H9 (cell line): Measurements from ENCODE around the gene SYNPO2. TPM values are rescaled to one million over a fixed set of nuclear protein-coding genes. Genes with fewer than 3 reads are reported as not detected.

ENCODE experiments used
- DNase-seq: peaks from one replicate; pipeline ENCODE4 v3.0.0-alpha.2; 2017
- H2AFZ ChIP-seq: one replicate; pipeline ENCODE4 v1.6.1; 2013; ENCODE audit warnings: mild to moderate bottlenecking, low read length, control low read depth, moderate library complexity
- H2AK5ac ChIP-seq: 2 replicates; pipeline ENCODE4 v1.6.1; 2013; ENCODE audit warnings: low read length, control low read depth, mixed read lengths; ENCODE audit not compliant: insufficient read length
- H2BK120ac ChIP-seq: one replicate; pipeline ENCODE4 v1.6.1; 2013; ENCODE audit warnings: low read depth, mild to moderate bottlenecking, low read length, control low read depth, inconsistent platforms; ENCODE audit not compliant: poor library complexity, severe bottlenecking
- H2BK12ac ChIP-seq: 2 replicates; pipeline ENCODE4 v1.6.1; 2013; ENCODE audit warnings: low read length, control low read depth, mixed read lengths, low read depth; ENCODE audit not compliant: insufficient read length
- H2BK15ac ChIP-seq: 2 replicates; pipeline ENCODE4 v1.6.1; 2013; ENCODE audit warnings: low read depth, low read length, control low read depth
- H2BK20ac ChIP-seq: one replicate; pipeline ENCODE4 v1.6.1; 2013; ENCODE audit warnings: low read depth, mild to moderate bottlenecking, low read length, control low read depth, inconsistent platforms; ENCODE audit not compliant: poor library complexity, severe bottlenecking
- H2BK5ac ChIP-seq: 2 replicates; pipeline ENCODE4 v1.6.1; 2013; ENCODE audit warnings: low read length, control low read depth, mixed read lengths; ENCODE audit not compliant: insufficient read length
- H3K14ac ChIP-seq: 2 replicates; pipeline ENCODE4 v1.6.1; 2013; ENCODE audit warnings: low read length, control low read depth; ENCODE audit not compliant: insufficient read depth
- H3K18ac ChIP-seq: 2 replicates; pipeline ENCODE4 v1.6.1; 2013; ENCODE audit warnings: low read depth, mild to moderate bottlenecking, mixed read lengths, low read length, control low read depth; ENCODE audit not compliant: insufficient read length
- H3K23ac ChIP-seq: 2 replicates; pipeline ENCODE4 v1.6.1; 2013; ENCODE audit warnings: low read length, control low read depth, mixed read lengths, low read depth; ENCODE audit not compliant: insufficient read length
- H3K23me2 ChIP-seq: 2 replicates; pipeline ENCODE4 v1.6.1; 2013; ENCODE audit warnings: low read depth, mild to moderate bottlenecking, mixed read lengths, low read length, control low read depth; ENCODE audit not compliant: insufficient read length, poor library complexity, severe bottlenecking
- H3K27ac ChIP-seq: 2 replicates; pipeline ENCODE4 v1.5.1; 2013; ENCODE audit warnings: low read length, control low read depth, mixed read lengths, low read depth; ENCODE audit not compliant: insufficient read length
- H3K27me3 ChIP-seq: 2 replicates; pipeline ENCODE4 v1.6.1; 2013; ENCODE audit warnings: low read length, control low read depth, inconsistent platforms; ENCODE audit not compliant: insufficient read depth
- H3K4ac ChIP-seq: 2 replicates; pipeline ENCODE4 v1.6.1; 2013; ENCODE audit warnings: low read depth, mild to moderate bottlenecking, control low read depth, inconsistent platforms, low read length, moderate library complexity
- H3K4me1 ChIP-seq: 2 replicates; pipeline ENCODE4 v1.6.1; 2013; ENCODE audit warnings: low read length, control low read depth, inconsistent platforms; ENCODE audit not compliant: insufficient read depth
- H3K4me2 ChIP-seq: 2 replicates; pipeline ENCODE4 v1.6.1; 2013; ENCODE audit warnings: low read length, control low read depth, mixed read lengths; ENCODE audit not compliant: insufficient read length, insufficient read depth
- H3K56ac ChIP-seq: 2 replicates; pipeline ENCODE4 v1.6.1; 2013; ENCODE audit warnings: low read depth, mild to moderate bottlenecking, mixed read lengths, low read length, control low read depth; ENCODE audit not compliant: insufficient read length
- H3K79me1 ChIP-seq: 2 replicates; pipeline ENCODE4 v1.6.1; 2013; ENCODE audit warnings: low read depth, mild to moderate bottlenecking, moderate library complexity, low read length, control low read depth, inconsistent platforms; ENCODE audit not compliant: insufficient read depth, poor library complexity, severe bottlenecking
- H3K79me2 ChIP-seq: 2 replicates; pipeline ENCODE4 v1.6.1; 2013; ENCODE audit warnings: low read length, control low read depth, inconsistent platforms; ENCODE audit not compliant: insufficient read depth
- H3K9ac ChIP-seq: 2 replicates; pipeline ENCODE4 v1.6.1; 2013; ENCODE audit warnings: low read length, control low read depth, mixed read lengths; ENCODE audit not compliant: insufficient read length; ENCODE audit errors: extremely low read depth
- H3K9me3 ChIP-seq: one replicate; pipeline ENCODE4 v1.6.1; 2013; ENCODE audit warnings: low read depth, low read length, inconsistent platforms; ENCODE audit not compliant: control insufficient read depth
- H3T11ph ChIP-seq: one replicate; pipeline ENCODE4 v1.6.1; 2013; ENCODE audit warnings: mild to moderate bottlenecking, low read length, control low read depth, inconsistent platforms
- H4K20me1 ChIP-seq: one replicate; pipeline ENCODE4 v1.6.1; 2013; ENCODE audit not compliant: control insufficient read depth, insufficient read length, insufficient read depth
- H4K5ac ChIP-seq: 2 replicates; pipeline ENCODE4 v1.6.1; 2013; ENCODE audit warnings: low read depth, mild to moderate bottlenecking, mixed read lengths, low read length, control low read depth; ENCODE audit not compliant: insufficient read length
- H4K8ac ChIP-seq: replicated peaks from 2 replicates; pipeline ENCODE4 v1.6.1; 2013; ENCODE audit warnings: low read length, control low read depth, mixed read lengths, low read depth; ENCODE audit not compliant: insufficient read length
- H4K91ac ChIP-seq: 2 replicates; pipeline ENCODE4 v1.6.1; 2013; ENCODE audit warnings: low read depth, mild to moderate bottlenecking, moderate library complexity, mixed read lengths, low read length, control low read depth; ENCODE audit not compliant: insufficient read length
- H3K27ac Mint-ChIP-seq, 3 experiments: 2 replicates in 2 of 3; 3 replicates in 1 of 3; pipeline ENCODE4 v1.8.0; 2020 to 2021; ENCODE audit warnings: mixed read lengths in 3 of 3, mild to moderate bottlenecking in 1 of 3, moderate library complexity in 1 of 3
- H3K27me3 Mint-ChIP-seq: 2 replicates; pipeline ENCODE4 v1.8.0; 2021; ENCODE audit warnings: low read depth, mild to moderate bottlenecking, moderate library complexity, mixed read lengths
- H3K36me3 Mint-ChIP-seq, 3 experiments: 2 replicates in 2 of 3; 3 replicates in 1 of 3; pipeline ENCODE4 v1.8.0; 2020 to 2021; ENCODE audit warnings: low read depth in 3 of 3, mixed read lengths in 3 of 3; ENCODE audit not compliant: insufficient read depth in 1 of 3
- H3K4me1 Mint-ChIP-seq, 2 experiments: 2 replicates each; pipeline ENCODE4 v1.8.0; 2020; ENCODE audit warnings: mixed read lengths in 2 of 2
- H3K4me3 Mint-ChIP-seq, 2 experiments: 2 replicates in 1 of 2; 3 replicates in 1 of 2; pipeline ENCODE4 v1.8.0; 2020 to 2021; ENCODE audit warnings: mild to moderate bottlenecking in 2 of 2, mixed read lengths in 2 of 2, moderate library complexity in 1 of 2
- H3K9me3 Mint-ChIP-seq, 2 experiments: 2 replicates in 1 of 2; 3 replicates in 1 of 2; pipeline ENCODE4 v1.8.0; 2020; ENCODE audit warnings: mild to moderate bottlenecking in 2 of 2, mixed read lengths in 2 of 2, moderate library complexity in 1 of 2
- CTCF ChIP-seq: fragments of 200-600 bp; sonication (generic); conservative IDR thresholded peaks from 3 replicates; pipeline ENCODE4 v1.8.0; 2021; ENCODE audit warnings: antibody characterized with exemption, mild to moderate bottlenecking
- WGBS: extraction: QIAGEN DNeasy Blood & Tissue Kit; methylation state at CpG from one replicate; pipeline ENCODE4 v1.1.7; 2013; ENCODE audit warnings: missing lambda C conversion rate, low lambda C conversion rate, mixed read lengths; ENCODE audit not compliant: insufficient read length; ENCODE audit errors: extremely low coverage; 5-methylcytosine and 5-hydroxymethylcytosine counted together
- total RNA-seq: library from RNA; stranded (reverse); gene quantifications from 2 replicates; pipeline ENCODE4 v1.2.1, GENCODE V29; 2021

Gene SYNPO2
- total RNA-seq, 1 experiment from 2014 or later: 1.1 TPM

GRCh38 chr4:118972167-118972566 lies 83.5 kb downstream of the SYNPO2 start:
- Histone ChIP-seq H4K20me1 (no peaks in the 10 kb centered on the region), H2AK5ac (no peak overlapping the region), H3K56ac (no peak overlapping the region), H2BK20ac (no peak overlapping the region), H4K8ac (no peak overlapping the region), H4K5ac (no peak overlapping the region), H3K14ac (no peak overlapping the region), H3K9ac (no peak overlapping the region), H3K9me3 (no peaks in the 10 kb centered on the region), H2BK15ac (no peak overlapping the region), H3T11ph (no peak overlapping the region), H4K91ac (no peak overlapping the region), H3K27ac (no peak overlapping the region), H3K18ac (no peak overlapping the region), H3K4me2 (no peak overlapping the region), H2BK5ac (no peak overlapping the region), H3K27me3 (no peaks in the 10 kb centered on the region), H3K79me1 (no peaks in the 10 kb centered on the region), H3K23ac (no peak overlapping the region), H2BK120ac (no peak overlapping the region), H3K79me2 (no peaks in the 10 kb centered on the region), H2AFZ (no peak overlapping the region), H3K4me1 (peaks cover 4% of the 10 kb centered on the region; the same call in 1 of the 2 replicates), H3K23me2 (no peaks in the 10 kb centered on the region), H3K4ac (no peak overlapping the region), H2BK12ac (no peak overlapping the region)
- DNase-seq: no peak
- Mint-ChIP-seq H3K27ac (no peak overlapping the region), H3K9me3 (no peaks in the 10 kb centered on the region), H3K4me1 (peaks cover 15 to 18% of the 10 kb centered on the region in 2 experiments), H3K36me3 (0 out of 7 replicates have a peak, but pooled peaks cover 0 to 2% (median 0%) of the 10 kb centered on the region in 3 experiments), H3K4me3 (no peak overlapping the region), H3K27me3 (no peaks in the 10 kb centered on the region)
- WGBS: no CpG with 5 or more reads among the region's 2 CpGs
- no peak for TF ChIP-seq CTCF
